H9 (cell line): Measurements from ENCODE around the gene DQX1. TPM values are rescaled to one million over a fixed set of nuclear protein-coding genes. Genes with fewer than 3 reads are reported as not detected.
A peak's percentile ranks its signal among the peaks of the same experiment; 100 is the strongest.

ENCODE experiments used
- DNase-seq: peaks from one replicate; pipeline ENCODE4 v3.0.0-alpha.2; 2017
- H2AFZ ChIP-seq: one replicate; pipeline ENCODE4 v1.6.1; 2013; ENCODE audit warnings: mild to moderate bottlenecking, low read length, control low read depth, moderate library complexity
- H2AK5ac ChIP-seq: 2 replicates; pipeline ENCODE4 v1.6.1; 2013; ENCODE audit warnings: low read length, control low read depth, mixed read lengths; ENCODE audit not compliant: insufficient read length
- H2BK120ac ChIP-seq: one replicate; pipeline ENCODE4 v1.6.1; 2013; ENCODE audit warnings: low read depth, mild to moderate bottlenecking, low read length, control low read depth, inconsistent platforms; ENCODE audit not compliant: poor library complexity, severe bottlenecking
- H2BK12ac ChIP-seq: 2 replicates; pipeline ENCODE4 v1.6.1; 2013; ENCODE audit warnings: low read length, control low read depth, mixed read lengths, low read depth; ENCODE audit not compliant: insufficient read length
- H2BK15ac ChIP-seq: 2 replicates; pipeline ENCODE4 v1.6.1; 2013; ENCODE audit warnings: low read depth, low read length, control low read depth
- H2BK20ac ChIP-seq: one replicate; pipeline ENCODE4 v1.6.1; 2013; ENCODE audit warnings: low read depth, mild to moderate bottlenecking, low read length, control low read depth, inconsistent platforms; ENCODE audit not compliant: poor library complexity, severe bottlenecking
- H2BK5ac ChIP-seq: 2 replicates; pipeline ENCODE4 v1.6.1; 2013; ENCODE audit warnings: low read length, control low read depth, mixed read lengths; ENCODE audit not compliant: insufficient read length
- H3K14ac ChIP-seq: 2 replicates; pipeline ENCODE4 v1.6.1; 2013; ENCODE audit warnings: low read length, control low read depth; ENCODE audit not compliant: insufficient read depth
- H3K18ac ChIP-seq: 2 replicates; pipeline ENCODE4 v1.6.1; 2013; ENCODE audit warnings: low read depth, mild to moderate bottlenecking, mixed read lengths, low read length, control low read depth; ENCODE audit not compliant: insufficient read length
- H3K23ac ChIP-seq: 2 replicates; pipeline ENCODE4 v1.6.1; 2013; ENCODE audit warnings: low read length, control low read depth, mixed read lengths, low read depth; ENCODE audit not compliant: insufficient read length
- H3K23me2 ChIP-seq: 2 replicates; pipeline ENCODE4 v1.6.1; 2013; ENCODE audit warnings: low read depth, mild to moderate bottlenecking, mixed read lengths, low read length, control low read depth; ENCODE audit not compliant: insufficient read length, poor library complexity, severe bottlenecking
- H3K27ac ChIP-seq: 2 replicates; pipeline ENCODE4 v1.5.1; 2013; ENCODE audit warnings: low read length, control low read depth, mixed read lengths, low read depth; ENCODE audit not compliant: insufficient read length
- H3K27me3 ChIP-seq: 2 replicates; pipeline ENCODE4 v1.6.1; 2013; ENCODE audit warnings: low read length, control low read depth, inconsistent platforms; ENCODE audit not compliant: insufficient read depth
- H3K4ac ChIP-seq: 2 replicates; pipeline ENCODE4 v1.6.1; 2013; ENCODE audit warnings: low read depth, mild to moderate bottlenecking, control low read depth, inconsistent platforms, low read length, moderate library complexity
- H3K4me1 ChIP-seq: 2 replicates; pipeline ENCODE4 v1.6.1; 2013; ENCODE audit warnings: low read length, control low read depth, inconsistent platforms; ENCODE audit not compliant: insufficient read depth
- H3K4me2 ChIP-seq: 2 replicates; pipeline ENCODE4 v1.6.1; 2013; ENCODE audit warnings: low read length, control low read depth, mixed read lengths; ENCODE audit not compliant: insufficient read length, insufficient read depth
- H3K56ac ChIP-seq: 2 replicates; pipeline ENCODE4 v1.6.1; 2013; ENCODE audit warnings: low read depth, mild to moderate bottlenecking, mixed read lengths, low read length, control low read depth; ENCODE audit not compliant: insufficient read length
- H3K79me1 ChIP-seq: 2 replicates; pipeline ENCODE4 v1.6.1; 2013; ENCODE audit warnings: low read depth, mild to moderate bottlenecking, moderate library complexity, low read length, control low read depth, inconsistent platforms; ENCODE audit not compliant: insufficient read depth, poor library complexity, severe bottlenecking
- H3K79me2 ChIP-seq: 2 replicates; pipeline ENCODE4 v1.6.1; 2013; ENCODE audit warnings: low read length, control low read depth, inconsistent platforms; ENCODE audit not compliant: insufficient read depth
- H3K9ac ChIP-seq: 2 replicates; pipeline ENCODE4 v1.6.1; 2013; ENCODE audit warnings: low read length, control low read depth, mixed read lengths; ENCODE audit not compliant: insufficient read length; ENCODE audit errors: extremely low read depth
- H3K9me3 ChIP-seq: one replicate; pipeline ENCODE4 v1.6.1; 2013; ENCODE audit warnings: low read depth, low read length, inconsistent platforms; ENCODE audit not compliant: control insufficient read depth
- H3T11ph ChIP-seq: one replicate; pipeline ENCODE4 v1.6.1; 2013; ENCODE audit warnings: mild to moderate bottlenecking, low read length, control low read depth, inconsistent platforms
- H4K20me1 ChIP-seq: one replicate; pipeline ENCODE4 v1.6.1; 2013; ENCODE audit not compliant: control insufficient read depth, insufficient read length, insufficient read depth
- H4K5ac ChIP-seq: 2 replicates; pipeline ENCODE4 v1.6.1; 2013; ENCODE audit warnings: low read depth, mild to moderate bottlenecking, mixed read lengths, low read length, control low read depth; ENCODE audit not compliant: insufficient read length
- H4K8ac ChIP-seq: replicated peaks from 2 replicates; pipeline ENCODE4 v1.6.1; 2013; ENCODE audit warnings: low read length, control low read depth, mixed read lengths, low read depth; ENCODE audit not compliant: insufficient read length
- H4K91ac ChIP-seq: 2 replicates; pipeline ENCODE4 v1.6.1; 2013; ENCODE audit warnings: low read depth, mild to moderate bottlenecking, moderate library complexity, mixed read lengths, low read length, control low read depth; ENCODE audit not compliant: insufficient read length
- H3K27ac Mint-ChIP-seq, 3 experiments: 2 replicates in 2 of 3; 3 replicates in 1 of 3; pipeline ENCODE4 v1.8.0; 2020 to 2021; ENCODE audit warnings: mixed read lengths in 3 of 3, mild to moderate bottlenecking in 1 of 3, moderate library complexity in 1 of 3
- H3K27me3 Mint-ChIP-seq: 2 replicates; pipeline ENCODE4 v1.8.0; 2021; ENCODE audit warnings: low read depth, mild to moderate bottlenecking, moderate library complexity, mixed read lengths
- H3K36me3 Mint-ChIP-seq, 3 experiments: 2 replicates in 2 of 3; 3 replicates in 1 of 3; pipeline ENCODE4 v1.8.0; 2020 to 2021; ENCODE audit warnings: low read depth in 3 of 3, mixed read lengths in 3 of 3; ENCODE audit not compliant: insufficient read depth in 1 of 3
- H3K4me1 Mint-ChIP-seq, 2 experiments: 2 replicates each; pipeline ENCODE4 v1.8.0; 2020; ENCODE audit warnings: mixed read lengths in 2 of 2
- H3K4me3 Mint-ChIP-seq, 2 experiments: 2 replicates in 1 of 2; 3 replicates in 1 of 2; pipeline ENCODE4 v1.8.0; 2020 to 2021; ENCODE audit warnings: mild to moderate bottlenecking in 2 of 2, mixed read lengths in 2 of 2, moderate library complexity in 1 of 2
- H3K9me3 Mint-ChIP-seq, 2 experiments: 2 replicates in 1 of 2; 3 replicates in 1 of 2; pipeline ENCODE4 v1.8.0; 2020; ENCODE audit warnings: mild to moderate bottlenecking in 2 of 2, mixed read lengths in 2 of 2, moderate library complexity in 1 of 2
- CTCF ChIP-seq: fragments of 200-600 bp; sonication (generic); conservative IDR thresholded peaks from 3 replicates; pipeline ENCODE4 v1.8.0; 2021; ENCODE audit warnings: antibody characterized with exemption, mild to moderate bottlenecking
- WGBS: extraction: QIAGEN DNeasy Blood & Tissue Kit; methylation state at CpG from one replicate; pipeline ENCODE4 v1.1.7; 2013; ENCODE audit warnings: missing lambda C conversion rate, low lambda C conversion rate, mixed read lengths; ENCODE audit not compliant: insufficient read length; ENCODE audit errors: extremely low coverage; 5-methylcytosine and 5-hydroxymethylcytosine counted together
- total RNA-seq: library from RNA; stranded (reverse); gene quantifications from 2 replicates; pipeline ENCODE4 v1.2.1, GENCODE V29; 2021

The DQX1 gene
- total RNA-seq, 1 experiment from 2014 or later, result 0.98 TPM

GRCh38 chr2:74481431-74481830 lies 44.6 kb downstream of the DQX1 start:
- H3K4me1 Mint-ChIP-seq, result peaks cover 9 to 13% of the 10 kb centered on the region in 2 experiments
- H3K4me2 ChIP-seq, result peak overlapping the region; percentile 81
- peaks cover 7 to 40% (median 35%) of the 10 kb centered on the region in 3 experiments; a peak in 6 of 7 replicates for H3K36me3 Mint-ChIP-seq
- H3K14ac ChIP-seq, result no peak overlapping the region
- no peak overlapping the region for H2AFZ ChIP-seq
- H3T11ph ChIP-seq, result no peak overlapping the region
- no peaks in the 10 kb centered on the region for H3K27me3 ChIP-seq
- H3K9ac ChIP-seq, result peak overlapping the region; percentile 41
- no peaks in the 10 kb centered on the region for H3K4me1 ChIP-seq
- no peak overlapping the region for H3K18ac ChIP-seq
- TF ChIP-seq CTCF, result no peak
- no peak overlapping the region for H2BK120ac ChIP-seq
- no peak for DNase-seq
- no peaks in the 10 kb centered on the region for H3K9me3 ChIP-seq
- WGBS, result no CpG with 5 or more reads among the region's 3 CpGs
- no peak overlapping the region for H3K27ac ChIP-seq
- H3K27me3 Mint-ChIP-seq, result no peaks in the 10 kb centered on the region
- H3K56ac ChIP-seq, result no peak overlapping the region
- H3K79me2 ChIP-seq, result no peaks in the 10 kb centered on the region
- H3K9me3 Mint-ChIP-seq, result no peaks in the 10 kb centered on the region
- no peak overlapping the region for H4K8ac ChIP-seq
- H4K91ac ChIP-seq, result no peak overlapping the region
- no peak overlapping the region for H3K27ac Mint-ChIP-seq
- peaks cover 8% of the 10 kb centered on the region for H3K23me2 ChIP-seq
- no peak overlapping the region for H3K4ac ChIP-seq
- no peak overlapping the region for H2AK5ac ChIP-seq
- peak overlapping the region; percentile 100 for H3K4me3 Mint-ChIP-seq
- no peak overlapping the region for H2BK15ac ChIP-seq
- H2BK5ac ChIP-seq, result no peak overlapping the region
- H2BK12ac ChIP-seq, result no peak overlapping the region
- H2BK20ac ChIP-seq, result no peak overlapping the region
- H4K20me1 ChIP-seq, result no peaks in the 10 kb centered on the region
- no peaks in the 10 kb centered on the region for H3K79me1 ChIP-seq
- no peak overlapping the region for H3K23ac ChIP-seq
- H4K5ac ChIP-seq, result no peak overlapping the region
